ENCODE measurements around the gene CSPG4.

The CSPG4 gene

DNA sequence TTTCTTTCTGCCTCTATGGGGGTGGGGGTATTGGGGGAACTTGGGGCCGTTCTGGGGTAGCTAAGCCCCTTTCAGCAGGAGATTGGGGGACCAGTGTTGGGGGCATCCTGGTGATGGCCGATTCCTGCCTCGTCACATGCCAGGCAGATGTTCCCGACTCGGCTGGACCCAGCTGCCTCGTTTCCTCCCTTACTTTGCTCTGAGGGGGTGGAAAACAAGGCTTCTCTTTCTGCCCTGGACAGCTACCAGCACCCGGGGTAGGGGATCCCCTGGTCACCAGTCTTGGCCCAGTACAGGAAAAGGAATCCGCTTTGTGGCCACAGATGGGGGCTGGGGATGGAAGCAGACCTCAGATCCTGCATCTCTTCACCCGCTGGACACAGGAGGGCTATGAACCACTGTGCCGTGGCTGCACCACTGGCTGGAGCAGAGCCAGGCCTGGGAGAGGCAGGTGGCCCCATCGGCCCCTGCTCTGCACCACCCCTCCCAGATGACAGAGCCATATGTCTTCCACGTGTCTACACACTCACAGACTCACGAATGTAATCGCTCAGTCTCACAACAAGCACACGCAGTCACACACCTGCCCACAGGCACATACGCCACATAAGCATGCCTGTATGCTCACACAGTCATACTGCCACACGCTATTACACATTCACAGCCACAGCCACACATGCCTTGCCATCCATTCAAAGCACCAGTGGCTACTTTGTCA, 52.6 kb downstream of the CSPG4 start:
- no peak overlapping the region for H3K4me3 ChIP-seq (ENCODE audit: low read depth, low read length)
- DNase-seq (ENCODE audit: low read depth): no peak
- no peak for TF ChIP-seq CTCF (IDR thresholded peaks at IDR 0.05; ENCODE audit: low read depth, low read length, missing control alignments)

- no peak for TF ChIP-seq CTCF (IDR thresholded peaks at IDR 0.05; ENCODE audit: low read depth, low read length, missing control alignments)
Observed at GRCh38 chr15:75659141-75659771, 53.4 kb downstream of the CSPG4 start.

GRCh38 chr15:75656813-75657212, 55.8 kb downstream of the CSPG4 start:
- no peak overlapping the region for H3K4me3 ChIP-seq (ENCODE audit: low read depth, low read length)
- TF ChIP-seq CTCF (IDR thresholded peaks at IDR 0.05; ENCODE audit: low read depth, low read length, missing control alignments): no peak
- DNase-seq (ENCODE audit: low read depth): no peak

More at GRCh38 chr15:75659141-75659771, 53.4 kb downstream of the CSPG4 start:
- H3K4me3 ChIP-seq (ENCODE audit: low read depth, low read length): no peak overlapping the region
- no peak for DNase-seq (ENCODE audit: low read depth)

GRCh38 chr15:75656331-75656730, 56.3 kb downstream of the CSPG4 start:
- H3K4me3 ChIP-seq (ENCODE audit: low read depth, low read length): no peak overlapping the region
- no peak for TF ChIP-seq CTCF (IDR thresholded peaks at IDR 0.05; ENCODE audit: low read depth, low read length, missing control alignments)
- DNase-seq (ENCODE audit: low read depth): no peak

- no peak for TF ChIP-seq CTCF (IDR thresholded peaks at IDR 0.05; ENCODE audit: low read depth, low read length, missing control alignments)
- no peak overlapping the region for H3K4me3 ChIP-seq (ENCODE audit: low read depth, low read length)
- DNase-seq (ENCODE audit: low read depth): no peak
Observed at GRCh38 chr15:75655931-75656330, 56.7 kb downstream of the CSPG4 start.

GRCh38 chr15:75654201-75654907, 58.3 kb downstream of the CSPG4 start:
- TF ChIP-seq CTCF (IDR thresholded peaks at IDR 0.05; ENCODE audit: low read depth, low read length, missing control alignments): no peak

More at GRCh38 chr15:75654201-75654907, 58.3 kb downstream of the CSPG4 start:
- no peak overlapping the region for H3K4me3 ChIP-seq (ENCODE audit: low read depth, low read length)
- no peak for DNase-seq (ENCODE audit: low read depth)

Measured in GM12864 (cell line).